B cell (primary cell): ENCODE data around the gene CXCL3. TPM values are rescaled to one million over a fixed set of nuclear protein-coding genes. Genes with fewer than 3 reads are reported as not detected.

Experiments
- ATAC-seq: fragments of 200-7000 bp; cut with Tn5 transposase; one replicate; pipeline ENCODE4 v1.10.0; 2021; ENCODE audit warnings: low read depth, mild to moderate bottlenecking, moderate number of reproducible peaks, moderate library complexity
- CTCF ChIA-PET: fragments of 350-600 bp; sonication (Branson Sonifier 250); formaldehyde crosslinking; loops from one replicate; lab custom pipeline; 2021; ENCODE audit warnings: antibody characterized with exemption, inconsistent platforms; lab: Charles Lee
- POLR2A ChIA-PET: fragments of 350-600 bp; sonication (Branson Sonifier 250); formaldehyde crosslinking; loops from one replicate; lab custom pipeline; 2021; ENCODE audit warnings: antibody characterized with exemption; lab: Charles Lee
- DNase-seq: peaks from one replicate; pipeline ENCODE4 v3.0.0; 2013
- H2AFZ ChIP-seq: 2 replicates; pipeline ENCODE4 v1.6.1; 2012; ENCODE audit warnings: mild to moderate bottlenecking, low read depth, low read length; ENCODE audit not compliant: insufficient read depth, poor library complexity, severe bottlenecking
- H3K27ac ChIP-seq, 2 donors: 1 replicate in 1 of 2; 2 replicates in 1 of 2; pipeline ENCODE4 v1.5.1; 2012 to 2013; ENCODE audit warnings: low read length in 2 of 2, mild to moderate bottlenecking in 2 of 2, moderate library complexity in 1 of 2
- H3K27me3 ChIP-seq, 4 experiments: fragments of 200-600 bp in 1 of 4; sonication (generic) in 1 of 4; replicated peaks in 1 of 4; 1 replicate in 2 of 4; 2 replicates in 2 of 4; pipeline versions ENCODE4 v1.6.1 to v1.7.0; 2013 to 2016; ENCODE audit warnings: low read length in 3 of 4, mild to moderate bottlenecking in 2 of 4, mixed read lengths in 1 of 4, moderate library complexity in 1 of 4; ENCODE audit not compliant: insufficient read depth in 4 of 4, control insufficient read depth in 3 of 4; ENCODE audit errors: control extremely low read depth in 1 of 4
- H3K36me3 ChIP-seq, 2 experiments: replicated peaks in 1 of 2; 1 replicate in 1 of 2; 2 replicates in 1 of 2; pipeline versions ENCODE4 v1.6.1 to v1.7.1; 2013; ENCODE audit warnings: low read length in 1 of 2; ENCODE audit not compliant: insufficient read depth in 2 of 2, control insufficient read depth in 1 of 2; ENCODE audit errors: control extremely low read depth in 1 of 2, extremely low read depth in 1 of 2
- H3K4me1 ChIP-seq, 2 donors: fragments of 200-600 bp in 1 of 2; sonication (generic) in 1 of 2; 1 replicate in 1 of 2; 2 replicates in 1 of 2; pipeline versions ENCODE4 v1.5.1 to v1.6.1; 2013 to 2017; ENCODE audit warnings: low read length in 2 of 2; ENCODE audit not compliant: control insufficient read depth in 2 of 2, insufficient read depth in 2 of 2
- H3K4me2 ChIP-seq: replicated peaks from 2 replicates; pipeline ENCODE3; 2012; ENCODE audit warnings: mild to moderate bottlenecking, low read depth, low read length; ENCODE audit not compliant: poor library complexity, severe bottlenecking
- H3K4me3 ChIP-seq, 5 experiments: fragments of 200-600 bp in 1 of 5; sonication (generic) in 1 of 5; 1 replicate in 3 of 5; 2 replicates in 2 of 5; pipeline versions ENCODE4 v1.5.1 to v1.7.0; 2011 to 2016; ENCODE audit warnings: low read length in 4 of 5, mild to moderate bottlenecking in 4 of 5, low read depth in 2 of 5, control low read depth in 1 of 5, moderate library complexity in 1 of 5; ENCODE audit not compliant: insufficient read depth in 1 of 5; ENCODE audit errors: control extremely low read depth in 1 of 5, extremely low read depth in 1 of 5
- H3K79me2 ChIP-seq: fragments of 200-600 bp; sonication (generic); one replicate; pipeline ENCODE4 v1.6.0; 2016; ENCODE audit warnings: low read length; ENCODE audit not compliant: control insufficient read depth, insufficient read depth
- H3K9ac ChIP-seq: fragments of 200-600 bp; sonication (generic); 2 replicates; pipeline ENCODE4 v1.6.1; 2017; ENCODE audit warnings: mild to moderate bottlenecking, low read length, moderate library complexity
- H3K9me3 ChIP-seq, 3 donors: one replicate each; pipeline versions ENCODE4 v1.6.1 to v1.7.1; 2013; ENCODE audit warnings: low read length in 2 of 3; ENCODE audit not compliant: control insufficient read depth in 2 of 3, insufficient read depth in 1 of 3; ENCODE audit errors: control extremely low read depth in 1 of 3
- H4K20me1 ChIP-seq: 2 replicates; pipeline ENCODE4 v1.6.0; 2012; ENCODE audit warnings: mild to moderate bottlenecking, low read length; ENCODE audit not compliant: insufficient read depth, control insufficient read depth, poor library complexity, severe bottlenecking
- H3K27ac Mint-ChIP-seq: one replicate; pipeline ENCODE4 v1.8.0; 2021; ENCODE audit warnings: mixed read lengths
- H3K27me3 Mint-ChIP-seq: one replicate; pipeline ENCODE4 v1.8.0; 2021; ENCODE audit warnings: mixed read lengths
- H3K4me1 Mint-ChIP-seq: one replicate; pipeline ENCODE4 v1.8.0; 2021; ENCODE audit warnings: mixed read lengths
- H3K4me3 Mint-ChIP-seq: one replicate; pipeline ENCODE4 v1.8.0; 2021; ENCODE audit warnings: mixed read lengths
- H3K9me3 Mint-ChIP-seq: one replicate; pipeline ENCODE4 v1.8.0; 2022; ENCODE audit warnings: mixed read lengths; ENCODE audit not compliant: insufficient read depth
- CTCF ChIP-seq: fragments of 200-600 bp; IDR thresholded peaks from one replicate; pipeline ENCODE4 v1.8.0; 2022; ENCODE audit warnings: antibody characterized with exemption, mild to moderate bottlenecking
- EZH2 ChIP-seq: IDR thresholded peaks from 2 replicates; pipeline ENCODE4 v1.6.1; 2012; ENCODE audit warnings: borderline replicate concordance, low read depth, mild to moderate bottlenecking, moderate library complexity, low read length; ENCODE audit not compliant: insufficient read depth, poor library complexity, severe bottlenecking
- WGBS: methylation state at CpG from one replicate; pipeline ENCODE4 v1.1.5; 2013; ENCODE audit warnings: missing lambda C conversion rate; ENCODE audit not compliant: insufficient coverage; 5-methylcytosine and 5-hydroxymethylcytosine counted together
- intact Hi-C: fragments of 100-400 bp; cut with micrococcal nuclease; formaldehyde crosslinking; loops from one replicate; pipeline ENCODE4 v1.10.0; 2022
- polyA plus RNA-seq: library from polyadenylated mRNA; depleted of rRNA; stranded (reverse); fragments of >200 nt; gene quantifications from 2 replicates; pipeline ENCODE4 v1.2.3, GENCODE V29; 2012
- total RNA-seq, 2 donors: library from RNA; stranded (reverse); fragments of 120-200 nt in 1 of 2; gene quantifications; 1 replicate in 1 of 2; 2 replicates in 1 of 2; pipeline versions ENCODE4 v1.2.3 to v1.2.4, GENCODE V29; 2013 to 2022

Gene CXCL3
- total and polyA plus RNA-seq, 2 donors (not counting 1 experiment from before 2014, with no cell fraction given) = not detected

- Mint-ChIP-seq H3K27ac (no peak overlapping the region), H3K4me3 (no peak overlapping the region), H3K4me1 (no peaks in the 10 kb centered on the region), H3K9me3 (peaks cover 7% of the 10 kb centered on the region), H3K27me3 (peaks cover 13% of the 10 kb centered on the region)
- no CpG with 5 or more reads among the region's 3 CpGs for WGBS
- ATAC-seq = no peak
- H3K36me3 ChIP-seq = no peaks in the 10 kb centered on the region
- H3K79me2 ChIP-seq = no peaks in the 10 kb centered on the region
- no peak for DNase-seq
- H3K4me2 ChIP-seq = no peak overlapping the region
- intact Hi-C loops = no loop called here
- H3K27ac ChIP-seq = no peak overlapping the region
- no peak overlapping the region for H3K9ac ChIP-seq
- H2AFZ ChIP-seq = no peak overlapping the region
- H3K27me3 ChIP-seq = no peaks in the 10 kb centered on the region
- H3K9me3 ChIP-seq = no peaks in the 10 kb centered on the region
- H4K20me1 ChIP-seq = no peaks in the 10 kb centered on the region
- no peak for TF ChIP-seq CTCF
- TF ChIP-seq EZH2 = no peak
- CTCF ChIA-PET = no interaction called here
- POLR2A ChIA-PET = no interaction called here
- no peak overlapping the region for H3K4me3 ChIP-seq
- H3K4me1 ChIP-seq = no peaks in the 10 kb centered on the region
Observed at GRCh38 chr4:74055498-74055897, 17.0 kb upstream of the CXCL3 start.

DNA sequence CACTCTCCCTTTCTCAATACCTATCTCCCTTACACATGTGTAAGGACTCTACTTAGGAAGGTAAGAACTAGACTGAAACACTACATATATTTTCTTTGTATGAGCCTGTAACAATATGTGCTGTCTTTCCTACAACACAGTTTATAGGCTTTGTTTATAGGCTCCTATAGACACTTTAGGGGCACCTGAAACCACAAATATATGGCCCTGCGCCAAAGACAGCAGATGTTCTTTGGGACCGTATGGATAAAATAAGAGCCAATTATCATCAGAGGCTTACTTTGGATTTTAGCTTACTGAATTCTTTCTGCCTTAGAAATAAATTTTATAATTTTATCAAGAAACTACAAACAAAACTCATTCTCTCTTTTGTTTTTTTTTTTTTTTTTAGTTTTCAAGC is 16.6 kb upstream of the CXCL3 start:
- ChIA-PET POLR2A (no interaction called here), CTCF (no interaction called here)
- no CpG with 5 or more reads among the region's 2 CpGs for WGBS
- no peaks in the 10 kb centered on the region for H3K79me2 ChIP-seq
- peaks cover 13% of the 10 kb centered on the region for H3K27me3 Mint-ChIP-seq
- ATAC-seq = no peak
- H3K27ac ChIP-seq = no peak overlapping the region
- no peak overlapping the region for H3K4me3 ChIP-seq
- no peaks in the 10 kb centered on the region for H4K20me1 ChIP-seq
- H3K9me3 Mint-ChIP-seq = peaks cover 7% of the 10 kb centered on the region
- TF ChIP-seq CTCF (no peak), EZH2 (no peak)
- no peak overlapping the region for H3K4me2 ChIP-seq
- H3K4me3 Mint-ChIP-seq = no peak overlapping the region
- no peaks in the 10 kb centered on the region for H3K27me3 ChIP-seq
- no peaks in the 10 kb centered on the region for H3K4me1 Mint-ChIP-seq
- H3K9me3 ChIP-seq = no peaks in the 10 kb centered on the region
- H3K36me3 ChIP-seq = no peaks in the 10 kb centered on the region
- H3K9ac ChIP-seq = no peak overlapping the region
- intact Hi-C loops = no loop called here
- no peak overlapping the region for H3K27ac Mint-ChIP-seq
- DNase-seq = no peak
- H3K4me1 ChIP-seq = no peaks in the 10 kb centered on the region
- H2AFZ ChIP-seq = no peak overlapping the region
